Gastroesophageal sphincter (tissue), 4 donors: Measurements from ENCODE around the gene E2F7. TPM values are rescaled to one million over a fixed set of nuclear protein-coding genes. Genes with fewer than 3 reads are reported as not detected.

Source experiments
- ATAC-seq: fragments of 150-250 bp; one replicate; pipeline ENCODE4 v1.9.1; 2016; ENCODE audit warnings: mild to moderate bottlenecking, moderate library complexity
- H3K27ac ChIP-seq, 4 donors: fragments of 200-600 bp; sonication (generic) in 3 of 4; 1 replicate in 3 of 4; 2 replicates in 1 of 4; pipeline ENCODE4 v1.5.1; 2016 to 2019
- H3K27me3 ChIP-seq: fragments of 200-600 bp; sonication (generic); one replicate; pipeline ENCODE4 v1.5.1; 2019
- H3K36me3 ChIP-seq, 2 donors: fragments of 200-600 bp; sonication (generic); one replicate each; pipeline ENCODE4 v1.5.1; 2019; ENCODE audit warnings: control low read depth in 1 of 2
- H3K4me1 ChIP-seq, 3 donors: fragments of 200-600 bp; sonication (generic); 1 replicate in 2 of 3; 2 replicates in 1 of 3; pipeline ENCODE4 v1.5.1; 2016 to 2019; ENCODE audit warnings: control low read depth in 2 of 3
- H3K4me3 ChIP-seq, 2 donors: fragments of 200-600 bp; sonication (generic); one replicate each; pipeline ENCODE4 v1.5.1; 2019; ENCODE audit warnings: mild to moderate bottlenecking in 1 of 2, moderate library complexity in 1 of 2
- H3K9me3 ChIP-seq, 3 donors: fragments of 200-600 bp; sonication (generic); one replicate each; pipeline ENCODE4 v1.5.1; 2017 to 2019; ENCODE audit warnings: control low read depth in 2 of 3
- EP300 ChIP-seq: sonication (generic); formaldehyde crosslinking; IDR thresholded peaks from one replicate; pipeline ENCODE4 v1.6.1; 2017; ENCODE audit warnings: antibody characterized with exemption, mild to moderate bottlenecking
- POLR2A ChIP-seq, 2 donors: fragments of 450-650 bp; IDR thresholded peaks; one replicate each; pipeline ENCODE4 v1.6.1; 2017; ENCODE audit warnings: antibody characterized with exemption in 2 of 2, mild to moderate bottlenecking in 2 of 2, moderate library complexity in 1 of 2
- POLR2AphosphoS5 ChIP-seq: sonication (generic); formaldehyde crosslinking; IDR thresholded peaks from one replicate; pipeline ENCODE4 v1.6.1; 2017; ENCODE audit warnings: antibody characterized with exemption
- WGBS, 2 donors: methylation state at CpG; one replicate each; pipeline ENCODE4 v1.1.5; 2018; ENCODE audit warnings: low coverage in 1 of 2; 5-methylcytosine and 5-hydroxymethylcytosine counted together
- total RNA-seq, 4 donors: library from RNA; depleted of rRNA; stranded (reverse); fragments of >200 nt; gene quantifications; one replicate each; pipeline ENCODE4 v1.1.0, GENCODE V29; 2016
- TF ChIP-seq, protein P1 (sequence below), 4 experiments: fragments of 200-600 bp in 2 of 4; fragments of 450-650 bp in 2 of 4; sonication (generic) in 1 of 4; IDR thresholded peaks; one replicate each; pipeline ENCODE4 v1.5.1; 2017 to 2019; ENCODE audit warnings: antibody characterized with exemption in 4 of 4, mild to moderate bottlenecking in 2 of 4, moderate library complexity in 2 of 4

The E2F7 gene
- total RNA-seq, 4 donors from 2014 or later: 0.47 TPM; not detected in 3

DNA sequence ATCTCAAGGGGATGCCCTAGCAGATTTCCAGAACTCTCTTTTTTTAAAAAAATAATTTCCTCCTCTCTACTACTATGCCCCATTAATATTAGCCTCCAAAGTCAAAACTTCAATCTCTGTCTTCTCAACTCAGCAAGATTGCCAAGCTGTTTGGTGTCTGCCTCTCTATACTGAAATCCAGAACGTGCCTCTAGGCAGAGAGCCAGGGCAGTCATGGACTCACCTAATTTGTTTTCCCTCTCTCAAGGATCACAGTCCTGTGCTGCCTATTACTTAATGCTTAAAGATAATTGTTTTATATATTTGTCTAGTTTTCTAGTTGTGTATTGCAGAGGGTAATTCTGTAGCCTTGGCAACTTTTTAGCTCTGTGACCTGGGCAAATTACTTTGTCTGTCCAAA is 74.7 kb downstream of the E2F7 start:
- no peaks in the 10 kb centered on the region for H3K9me3 ChIP-seq
- H3K4me3 ChIP-seq: no peak overlapping the region
- H3K36me3 ChIP-seq: no peaks in the 10 kb centered on the region
- WGBS, 2 donors: 20% methylated on average over 1 of the region's 1 CpG; no CpG with 5 or more reads in 1 of the 2 donors
- no peak for ATAC-seq
- no peak overlapping the region for H3K27ac ChIP-seq
- H3K4me1 ChIP-seq: no peaks in the 10 kb centered on the region
- TF ChIP-seq POLR2AphosphoS5: no peak
- TF ChIP-seq EP300: no peak
- TF ChIP-seq, protein P1, sequence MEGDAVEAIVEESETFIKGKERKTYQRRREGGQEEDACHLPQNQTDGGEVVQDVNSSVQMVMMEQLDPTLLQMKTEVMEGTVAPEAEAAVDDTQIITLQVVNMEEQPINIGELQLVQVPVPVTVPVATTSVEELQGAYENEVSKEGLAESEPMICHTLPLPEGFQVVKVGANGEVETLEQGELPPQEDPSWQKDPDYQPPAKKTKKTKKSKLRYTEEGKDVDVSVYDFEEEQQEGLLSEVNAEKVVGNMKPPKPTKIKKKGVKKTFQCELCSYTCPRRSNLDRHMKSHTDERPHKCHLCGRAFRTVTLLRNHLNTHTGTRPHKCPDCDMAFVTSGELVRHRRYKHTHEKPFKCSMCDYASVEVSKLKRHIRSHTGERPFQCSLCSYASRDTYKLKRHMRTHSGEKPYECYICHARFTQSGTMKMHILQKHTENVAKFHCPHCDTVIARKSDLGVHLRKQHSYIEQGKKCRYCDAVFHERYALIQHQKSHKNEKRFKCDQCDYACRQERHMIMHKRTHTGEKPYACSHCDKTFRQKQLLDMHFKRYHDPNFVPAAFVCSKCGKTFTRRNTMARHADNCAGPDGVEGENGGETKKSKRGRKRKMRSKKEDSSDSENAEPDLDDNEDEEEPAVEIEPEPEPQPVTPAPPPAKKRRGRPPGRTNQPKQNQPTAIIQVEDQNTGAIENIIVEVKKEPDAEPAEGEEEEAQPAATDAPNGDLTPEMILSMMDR (IDR thresholded peaks at IDR 0.05): no peak
- TF ChIP-seq POLR2A (IDR thresholded peaks at IDR 0.05): no peak
- H3K27me3 ChIP-seq: no peaks in the 10 kb centered on the region

DNA sequence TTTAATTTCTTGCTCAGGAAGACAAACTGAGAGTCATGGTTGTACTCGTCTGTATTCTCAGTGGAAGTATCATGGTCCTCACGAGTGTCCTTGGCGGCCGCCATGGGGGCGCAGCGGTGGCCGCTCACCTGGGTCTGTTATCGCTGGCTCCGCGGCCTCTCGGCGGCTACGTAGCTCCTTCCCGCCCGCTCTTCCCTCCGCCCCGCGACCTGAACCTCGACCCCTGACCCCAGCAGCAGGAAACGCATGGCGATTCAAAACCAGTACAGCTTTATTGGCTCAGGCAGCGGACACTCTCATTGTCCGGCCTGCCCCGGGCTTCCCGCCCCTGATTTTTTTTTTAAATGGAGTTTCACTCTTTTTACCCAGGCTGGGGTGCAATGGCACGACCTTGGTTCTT is 80.8 kb downstream of the E2F7 start:
- TF ChIP-seq EP300 (no peak), POLR2A (IDR thresholded peaks at IDR 0.05) (no peak), POLR2AphosphoS5 (no peak)
- TF ChIP-seq, protein P1 (IDR thresholded peaks at IDR 0.05): no peak
- H3K4me3 ChIP-seq: no peak overlapping the region
- peaks cover 0 to 37% (median 0%) of the 10 kb centered on the region in 3 donors for H3K9me3 ChIP-seq
- WGBS, 2 donors: 80 to 91% methylated on average over 3 to 14 of the region's 26 CpGs
- H3K27ac ChIP-seq: no peak overlapping the region
- H3K4me1 ChIP-seq: no peaks in the 10 kb centered on the region
- H3K36me3 ChIP-seq: no peaks in the 10 kb centered on the region
- H3K27me3 ChIP-seq: no peaks in the 10 kb centered on the region
- no peak for ATAC-seq

DNA sequence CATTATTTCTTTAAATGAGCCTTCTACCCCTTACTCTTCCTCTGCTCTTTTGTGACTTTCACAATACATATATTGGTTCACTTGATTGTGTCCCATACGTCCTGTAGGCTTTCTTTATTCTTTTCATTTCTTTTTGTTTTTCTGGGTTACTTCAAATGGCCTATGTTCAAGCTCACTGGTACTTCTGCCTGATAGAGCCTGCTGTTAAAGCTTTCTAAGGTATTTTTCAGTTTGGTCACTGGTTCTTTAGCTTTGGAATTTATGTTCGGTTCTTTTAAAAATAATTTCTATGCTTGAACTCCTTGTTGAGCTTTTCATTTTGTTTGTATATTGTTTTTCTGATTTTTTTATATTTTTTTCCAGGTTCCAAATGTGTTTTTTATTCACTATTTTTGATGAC is 81.9 kb downstream of the E2F7 start:
- Histone ChIP-seq H3K27me3 (no peaks in the 10 kb centered on the region), H3K9me3 (peaks cover 0 to 37% (median 0%) of the 10 kb centered on the region in 3 donors), H3K27ac (no peak overlapping the region), H3K4me1 (no peaks in the 10 kb centered on the region), H3K4me3 (no peak overlapping the region), H3K36me3 (no peaks in the 10 kb centered on the region)
- 69 to 78% methylated on average over 2 of the region's 2 CpGs for WGBS, 2 donors
- ATAC-seq: no peak
- TF ChIP-seq POLR2A (IDR thresholded peaks at IDR 0.05) (no peak), EP300 (no peak), POLR2AphosphoS5 (no peak)
- TF ChIP-seq, protein P1 (IDR thresholded peaks at IDR 0.05): no peak

DNA sequence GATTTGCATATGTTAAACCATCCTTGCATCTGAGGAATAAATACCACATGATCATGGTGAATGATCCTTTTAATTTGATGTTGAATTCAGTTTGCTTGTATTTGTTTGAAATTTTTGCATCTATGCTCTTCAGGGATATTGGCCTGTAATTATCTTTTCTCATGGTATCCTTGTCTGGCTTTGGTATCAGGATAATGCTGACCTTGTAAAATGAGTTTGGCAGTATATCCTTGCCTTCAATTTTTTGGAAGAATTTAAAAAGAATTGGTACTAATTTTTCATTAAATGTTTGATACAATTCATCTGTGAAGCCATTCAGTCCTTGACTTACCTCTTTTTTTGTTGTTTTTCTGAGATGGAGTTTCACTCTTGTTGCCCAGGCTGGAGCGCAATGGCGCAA is 85.2 kb downstream of the E2F7 start:
- Histone ChIP-seq H3K27me3 (no peaks in the 10 kb centered on the region), H3K4me1 (no peaks in the 10 kb centered on the region), H3K9me3 (peaks cover 0 to 37% (median 0%) of the 10 kb centered on the region in 3 donors), H3K36me3 (no peaks in the 10 kb centered on the region), H3K4me3 (no peak overlapping the region), H3K27ac (no peak overlapping the region)
- WGBS, 2 donors: 90 to 100% methylated on average over 2 of the region's 2 CpGs
- ATAC-seq: no peak
- TF ChIP-seq, protein P1 (IDR thresholded peaks at IDR 0.05): no peak
- TF ChIP-seq POLR2A (IDR thresholded peaks at IDR 0.05) (no peak), POLR2AphosphoS5 (no peak), EP300 (no peak)

DNA sequence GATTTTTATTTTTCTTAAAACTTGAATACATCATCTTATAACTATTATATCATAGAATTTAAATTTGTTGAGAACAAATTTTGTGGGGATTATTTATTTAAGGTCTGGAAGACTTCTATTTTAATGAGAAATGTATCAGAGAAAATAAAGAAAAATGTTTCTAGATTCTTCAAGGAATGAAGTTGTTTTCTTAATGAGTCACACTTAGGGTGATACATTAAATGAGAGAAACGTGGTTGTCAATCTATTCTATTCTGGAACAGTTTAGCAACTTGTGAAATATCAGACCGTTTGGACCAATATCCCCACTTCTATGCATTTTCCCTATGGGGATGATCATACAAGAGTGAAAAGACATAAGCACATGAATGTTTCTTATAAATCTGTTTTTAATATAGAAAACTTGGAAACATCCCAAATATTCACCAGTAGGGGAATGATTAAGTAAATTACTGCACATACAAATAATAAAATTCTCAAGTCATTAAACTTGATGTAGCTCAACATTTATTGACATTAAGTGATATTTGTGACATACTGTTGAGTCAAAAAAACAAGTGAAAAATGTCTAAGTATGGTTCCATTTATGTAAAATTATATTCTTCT is 88.5 kb downstream of the E2F7 start:
- no peaks in the 10 kb centered on the region for H3K27me3 ChIP-seq
- H3K9me3 ChIP-seq: peaks cover 0 to 9% (median 0%) of the 10 kb centered on the region in 3 donors
- 58 to 59% methylated on average over 2 of the region's 2 CpGs for WGBS, 2 donors
- H3K27ac ChIP-seq: no peak overlapping the region
- no peak for TF ChIP-seq POLR2AphosphoS5
- TF ChIP-seq, protein P1 (IDR thresholded peaks at IDR 0.05): no peak
- TF ChIP-seq POLR2A (IDR thresholded peaks at IDR 0.05): no peak
- TF ChIP-seq EP300: no peak
- ATAC-seq: no peak
- no peaks in the 10 kb centered on the region for H3K4me1 ChIP-seq
- H3K4me3 ChIP-seq: no peak overlapping the region
- no peaks in the 10 kb centered on the region for H3K36me3 ChIP-seq
